K562 (cell line): ENCODE results near the gene SPTBN4. TPM values are rescaled to one million over a fixed set of nuclear protein-coding genes. Genes with fewer than 3 reads are reported as not detected.

Source experiments
- CSDE1 ChIP-seq, 2 experiments: fragments of 450-650 bp; IDR thresholded peaks; 2 replicates each; pipeline ENCODE4 v1.6.1; 2016; ENCODE audit warnings: mild to moderate bottlenecking in 1 of 2
- DNMT1 ChIP-seq: fragments of 450-650 bp; IDR thresholded peaks from 2 replicates; pipeline ENCODE4 v1.6.1; 2016; ENCODE audit warnings: antibody characterized with exemption, mild to moderate bottlenecking
- HDAC1 ChIP-seq, 2 experiments: fragments of 450-650 bp; IDR thresholded peaks; 2 replicates each; pipeline ENCODE4 v1.6.1; 2016 to 2017; ENCODE audit warnings: inconsistent platforms in 1 of 2, mild to moderate bottlenecking in 1 of 2, moderate library complexity in 1 of 2
- MAFF ChIP-seq: IDR thresholded peaks from 2 replicates; pipeline ENCODE4 v1.6.1; 2012; ENCODE audit warnings: low read length, improper control_type of control experiment
- RCOR1 ChIP-seq, 2 experiments: IDR thresholded peaks; 2 replicates each; pipeline ENCODE4 v1.6.1; 2012; ENCODE audit warnings: low read depth in 2 of 2, low read length in 2 of 2, borderline replicate concordance in 1 of 2, improper control_type of control experiment in 1 of 2
- SNIP1 ChIP-seq: fragments of 450-650 bp; IDR thresholded peaks from 2 replicates; pipeline ENCODE4 v1.7.1; 2017; ENCODE audit warnings: low read depth, mild to moderate bottlenecking
- ZNF175 ChIP-seq: fragments of 200-800 bp; sonication (Bioruptor generic); IDR thresholded peaks from 2 replicates; pipeline ENCODE4 v1.6.1; 2016; ENCODE audit warnings: low read depth, mild to moderate bottlenecking, missing genetic modification characterization, missing compliant biosample characterization
- polyA plus RNA-seq, 8 experiments: library from polyadenylated mRNA; depleted of rRNA in 4 of 8; stranded (reverse) in 5 of 8; unstranded in 3 of 8; fragments of >200 nt; fragmentation: Nextera tagmentation in 2 of 8; fragmentation: Illumina TruSeq in 1 of 8; extraction: Ambion mirVana in 2 of 8; extraction: Trizol in 1 of 8; gene quantifications; 2 replicates each; pipeline versions ENCODE4 v1.2.1 to v1.2.3, GENCODE V29; 2011 to 2014; ENCODE audit warnings: inconsistent platforms in 1 of 8, missing spikeins in 1 of 8
- total RNA-seq, 7 experiments: library from RNA; depleted of rRNA in 6 of 7; stranded (reverse); fragments of >200 nt in 6 of 7; fragmentation: Illumina TruSeq in 2 of 7; extraction: Trizol in 2 of 7; gene quantifications; 2 replicates each; pipeline versions ENCODE4 v1.2.1 to v1.2.3, GENCODE V29; 2011 to 2021; ENCODE audit warnings: low replicate concordance in 1 of 7
- TF ChIP-seq, protein P1 (sequence below): fragments of 200-800 bp; sonication (Bioruptor generic); IDR thresholded peaks from 2 replicates; pipeline ENCODE4 v1.6.1; 2017; ENCODE audit warnings: missing genetic modification characterization, missing compliant biosample characterization

SPTBN4 gene
- total and polyA plus RNA-seq, 9 of the 15 experiments (the other 6 are each of a cell fraction or from before 2014, with no cell fraction given) = 0.01 to 1.5 (median 0.86) TPM

GRCh38 chr19:40463587-40464037, 3.2 kb upstream of the SPTBN4 start (continued):
- TF ChIP-seq DNMT1 (peak; percentile 64; the same call in 1 of the 2 replicates), RCOR1 (IDR thresholded peaks at IDR 0.05; ENCODE audit: borderline replicate concordance in 1 of 2, low read depth in 2 of 2, low read length in 2 of 2) (peak in 1 of 2 experiments; percentile 49; a peak in 1 of 4 replicates), CSDE1 (IDR thresholded peaks at IDR 0.05) (0 out of 4 replicates have a peak, but pooled peaks of 1 of the 2 experiments have one; percentile 33), ZNF175 (CRISPR knock-in tag) (peak; percentile 18; the same call in 1 of the 2 replicates), MAFF (0 out of 2 replicates have a peak, but pooled peaks have one; percentile 3), HDAC1 (IDR thresholded peaks at IDR 0.05) (peak in 1 of 2 experiments; percentile 73; a peak in 2 of 4 replicates), SNIP1 (0 out of 2 replicates have a peak, but pooled peaks have one; percentile 13)
- TF ChIP-seq, protein P1, sequence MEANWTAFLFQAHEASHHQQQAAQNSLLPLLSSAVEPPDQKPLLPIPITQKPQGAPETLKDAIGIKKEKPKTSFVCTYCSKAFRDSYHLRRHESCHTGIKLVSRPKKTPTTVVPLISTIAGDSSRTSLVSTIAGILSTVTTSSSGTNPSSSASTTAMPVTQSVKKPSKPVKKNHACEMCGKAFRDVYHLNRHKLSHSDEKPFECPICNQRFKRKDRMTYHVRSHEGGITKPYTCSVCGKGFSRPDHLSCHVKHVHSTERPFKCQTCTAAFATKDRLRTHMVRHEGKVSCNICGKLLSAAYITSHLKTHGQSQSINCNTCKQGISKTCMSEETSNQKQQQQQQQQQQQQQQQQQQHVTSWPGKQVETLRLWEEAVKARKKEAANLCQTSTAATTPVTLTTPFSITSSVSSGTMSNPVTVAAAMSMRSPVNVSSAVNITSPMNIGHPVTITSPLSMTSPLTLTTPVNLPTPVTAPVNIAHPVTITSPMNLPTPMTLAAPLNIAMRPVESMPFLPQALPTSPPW = peak; percentile 24; the same call in 1 of the 2 replicates
